ENCODE data around the gene PTPRH.

The PTPRH gene

GRCh38 chr19:55252760-55253663, 43.7 kb upstream of the PTPRH start:
- H3K4me1 ChIP-seq (ENCODE audit: control insufficient read depth in 5 of 5, insufficient read depth in 5 of 5, low read length in 5 of 5) = peaks cover 20 to 81% (median 73%) of the 10 kb centered on the region in 5 donors
- H3K36me3 ChIP-seq (ENCODE audit: control insufficient read depth in 5 of 5, insufficient read depth in 5 of 5, low read length in 5 of 5) = peaks cover 0 to 6% (median 0%) of the 10 kb centered on the region in 5 donors
- peak overlapping the region; percentile 17 for H3K27ac ChIP-seq (ENCODE audit: low read depth, low read length)
- peak overlapping the region in 2 of 5 donors; percentile 62 to 79 for H3K9ac ChIP-seq (ENCODE audit: low read length in 5 of 5)
- H3K9me3 ChIP-seq (ENCODE audit: control insufficient read depth in 5 of 5, low read length in 5 of 5) = no peaks in the 10 kb centered on the region
- no peak overlapping the region for H3K4me3 ChIP-seq (ENCODE audit: low read depth in 1 of 5, low read length in 5 of 5)
- H3K27me3 ChIP-seq (ENCODE audit: control insufficient read depth in 5 of 5, insufficient read depth in 4 of 5, low read length in 5 of 5) = no peaks in the 10 kb centered on the region

- Histone ChIP-seq H3K9me3 (ENCODE audit: control insufficient read depth in 5 of 5, low read length in 5 of 5) (no peaks in the 10 kb centered on the region), H3K36me3 (ENCODE audit: control insufficient read depth in 5 of 5, insufficient read depth in 5 of 5, low read length in 5 of 5) (peaks cover 0 to 11% (median 8%) of the 10 kb centered on the region in 5 donors), H3K27me3 (ENCODE audit: control insufficient read depth in 5 of 5, insufficient read depth in 4 of 5, low read length in 5 of 5) (no peaks in the 10 kb centered on the region), H3K27ac (ENCODE audit: low read depth, low read length) (no peak overlapping the region), H3K4me1 (ENCODE audit: control insufficient read depth in 5 of 5, insufficient read depth in 5 of 5, low read length in 5 of 5) (peaks cover 15 to 75% (median 64%) of the 10 kb centered on the region in 5 donors), H3K4me3 (ENCODE audit: low read depth in 1 of 5, low read length in 5 of 5) (no peak overlapping the region), H3K9ac (ENCODE audit: low read length in 5 of 5) (no peak overlapping the region)
These were observed 42.2 kb upstream of the PTPRH start for GRCh38 chr19:55251341-55252081.

GRCh38 chr19:55250262-55251036, 41.1 kb upstream of the PTPRH start:
- no peak overlapping the region for H3K4me3 ChIP-seq (ENCODE audit: low read depth in 1 of 5, low read length in 5 of 5)
- H3K27ac ChIP-seq (ENCODE audit: low read depth, low read length) = no peak overlapping the region
- peaks cover 0 to 20% (median 18%) of the 10 kb centered on the region in 5 donors for H3K36me3 ChIP-seq (ENCODE audit: control insufficient read depth in 5 of 5, insufficient read depth in 5 of 5, low read length in 5 of 5)
- H3K9ac ChIP-seq (ENCODE audit: low read length in 5 of 5) = no peak overlapping the region
- H3K9me3 ChIP-seq (ENCODE audit: control insufficient read depth in 5 of 5, low read length in 5 of 5) = no peaks in the 10 kb centered on the region
- H3K27me3 ChIP-seq (ENCODE audit: control insufficient read depth in 5 of 5, insufficient read depth in 4 of 5, low read length in 5 of 5) = no peaks in the 10 kb centered on the region
- H3K4me1 ChIP-seq (ENCODE audit: control insufficient read depth in 5 of 5, insufficient read depth in 5 of 5, low read length in 5 of 5) = peaks cover 9 to 64% (median 53%) of the 10 kb centered on the region in 5 donors

GRCh38 chr19:55249841-55250240, 40.5 kb upstream of the PTPRH start:
- no peaks in the 10 kb centered on the region for H3K27me3 ChIP-seq (ENCODE audit: control insufficient read depth in 5 of 5, insufficient read depth in 4 of 5, low read length in 5 of 5)
- H3K27ac ChIP-seq (ENCODE audit: low read depth, low read length) = no peak overlapping the region
- H3K36me3 ChIP-seq (ENCODE audit: control insufficient read depth in 5 of 5, insufficient read depth in 5 of 5, low read length in 5 of 5) = peaks cover 0 to 26% (median 24%) of the 10 kb centered on the region in 5 donors
- H3K4me1 ChIP-seq (ENCODE audit: control insufficient read depth in 5 of 5, insufficient read depth in 5 of 5, low read length in 5 of 5) = peaks cover 7 to 58% (median 47%) of the 10 kb centered on the region in 5 donors
- no peak overlapping the region for H3K9ac ChIP-seq (ENCODE audit: low read length in 5 of 5)
- no peaks in the 10 kb centered on the region for H3K9me3 ChIP-seq (ENCODE audit: control insufficient read depth in 5 of 5, low read length in 5 of 5)
- H3K4me3 ChIP-seq (ENCODE audit: low read depth in 1 of 5, low read length in 5 of 5) = no peak overlapping the region

- Histone ChIP-seq H3K9me3 (ENCODE audit: control insufficient read depth in 5 of 5, low read length in 5 of 5) (no peaks in the 10 kb centered on the region), H3K27me3 (ENCODE audit: control insufficient read depth in 5 of 5, insufficient read depth in 4 of 5, low read length in 5 of 5) (no peaks in the 10 kb centered on the region), H3K27ac (ENCODE audit: low read depth, low read length) (no peak overlapping the region), H3K4me3 (ENCODE audit: low read depth in 1 of 5, low read length in 5 of 5) (no peak overlapping the region), H3K36me3 (ENCODE audit: control insufficient read depth in 5 of 5, insufficient read depth in 5 of 5, low read length in 5 of 5) (peaks cover 0 to 38% (median 35%) of the 10 kb centered on the region in 5 donors), H3K4me1 (ENCODE audit: control insufficient read depth in 5 of 5, insufficient read depth in 5 of 5, low read length in 5 of 5) (peaks cover 3 to 47% (median 36%) of the 10 kb centered on the region in 5 donors), H3K9ac (ENCODE audit: low read length in 5 of 5) (no peak overlapping the region)
These were observed 39.4 kb upstream of the PTPRH start for GRCh38 chr19:55248704-55249103.

GRCh38 chr19:55248166-55248675, 38.9 kb upstream of the PTPRH start:
- Histone ChIP-seq H3K36me3 (ENCODE audit: control insufficient read depth in 5 of 5, insufficient read depth in 5 of 5, low read length in 5 of 5) (peaks cover 0 to 43% (median 39%) of the 10 kb centered on the region in 5 donors), H3K4me1 (ENCODE audit: control insufficient read depth in 5 of 5, insufficient read depth in 5 of 5, low read length in 5 of 5) (peaks cover 3 to 42% (median 31%) of the 10 kb centered on the region in 5 donors), H3K27ac (ENCODE audit: low read depth, low read length) (no peak overlapping the region), H3K27me3 (ENCODE audit: control insufficient read depth in 5 of 5, insufficient read depth in 4 of 5, low read length in 5 of 5) (no peaks in the 10 kb centered on the region), H3K9ac (ENCODE audit: low read length in 5 of 5) (peak overlapping the region in 2 of 5 donors; percentile 11 to 33), H3K9me3 (ENCODE audit: control insufficient read depth in 5 of 5, low read length in 5 of 5) (no peaks in the 10 kb centered on the region), H3K4me3 (ENCODE audit: low read depth in 1 of 5, low read length in 5 of 5) (no peak overlapping the region)

GRCh38 chr19:55247621-55248099, 38.4 kb upstream of the PTPRH start:
- peaks cover 3 to 37% (median 25%) of the 10 kb centered on the region in 5 donors for H3K4me1 ChIP-seq (ENCODE audit: control insufficient read depth in 5 of 5, insufficient read depth in 5 of 5, low read length in 5 of 5)
- peaks cover 0 to 47% (median 42%) of the 10 kb centered on the region in 5 donors for H3K36me3 ChIP-seq (ENCODE audit: control insufficient read depth in 5 of 5, insufficient read depth in 5 of 5, low read length in 5 of 5)
- H3K9me3 ChIP-seq (ENCODE audit: control insufficient read depth in 5 of 5, low read length in 5 of 5) = no peaks in the 10 kb centered on the region
- no peak overlapping the region for H3K27ac ChIP-seq (ENCODE audit: low read depth, low read length)
- peak overlapping the region in 1 of 5 donors; percentile 11 for H3K9ac ChIP-seq (ENCODE audit: low read length in 5 of 5)
- no peak overlapping the region for H3K4me3 ChIP-seq (ENCODE audit: low read depth in 1 of 5, low read length in 5 of 5)
- H3K27me3 ChIP-seq (ENCODE audit: control insufficient read depth in 5 of 5, insufficient read depth in 4 of 5, low read length in 5 of 5) = no peaks in the 10 kb centered on the region

GRCh38 chr19:55246462-55247451, 37.5 kb upstream of the PTPRH start:
- Histone ChIP-seq H3K4me1 (ENCODE audit: control insufficient read depth in 5 of 5, insufficient read depth in 5 of 5, low read length in 5 of 5) (peaks cover 3 to 31% (median 23%) of the 10 kb centered on the region in 5 donors), H3K9me3 (ENCODE audit: control insufficient read depth in 5 of 5, low read length in 5 of 5) (no peaks in the 10 kb centered on the region), H3K27me3 (ENCODE audit: control insufficient read depth in 5 of 5, insufficient read depth in 4 of 5, low read length in 5 of 5) (no peaks in the 10 kb centered on the region), H3K9ac (ENCODE audit: low read length in 5 of 5) (no peak overlapping the region), H3K4me3 (ENCODE audit: low read depth in 1 of 5, low read length in 5 of 5) (no peak overlapping the region), H3K27ac (ENCODE audit: low read depth, low read length) (no peak overlapping the region), H3K36me3 (ENCODE audit: control insufficient read depth in 5 of 5, insufficient read depth in 5 of 5, low read length in 5 of 5) (peaks cover 0 to 56% (median 51%) of the 10 kb centered on the region in 5 donors)

Data from subcutaneous abdominal adipose tissue (tissue), 5 donors.